IMR-90 (cell line): ENCODE measurements around the gene FAM124A. TPM values are rescaled to one million over a fixed set of nuclear protein-coding genes. Genes with fewer than 3 reads are reported as not detected.

Experiments used
- ATAC-seq: fragments of 200-7000 bp; cut with Tn5 transposase; 2 replicates; pipeline ENCODE4 v1.9.1; 2020; ENCODE audit warnings: low read depth, mild to moderate bottlenecking, moderate library complexity
- BruUV-seq: library from RNA; stranded (reverse); fragments of 400-500 nt; replicated peaks from 2 replicates; lab custom pipeline; 2021; lab: Mats Ljungman, UMichigan
- CTCF ChIA-PET: fragments of 300-600 bp; formaldehyde crosslinking; extraction: SDS; loops from one replicate; lab custom pipeline; 2021; ENCODE audit warnings: antibody characterized with exemption; lab: Yijun Ruan, JAX
- POLR2A ChIA-PET: fragments of 300-600 bp; sonication (Branson Sonifier 250); formaldehyde crosslinking; loops from one replicate; lab custom pipeline; 2022; ENCODE audit warnings: antibody characterized with exemption; ENCODE audit not compliant: unreplicated experiment; lab: Charles Lee
- DNase-seq: peaks from one replicate; pipeline ENCODE4 v3.0.0; 2013
- H2AFZ ChIP-seq: replicated peaks from 2 replicates; pipeline ENCODE3; 2013; ENCODE audit warnings: low read length, mild to moderate bottlenecking; ENCODE audit not compliant: poor library complexity
- H2AK5ac ChIP-seq: 2 replicates; pipeline ENCODE4 v1.6.1; 2013; ENCODE audit warnings: low read depth, low read length, inconsistent platforms
- H2AK9ac ChIP-seq: replicated peaks from 2 replicates; pipeline ENCODE3; 2013; ENCODE audit warnings: mild to moderate bottlenecking, low read depth, low read length, moderate library complexity; ENCODE audit not compliant: poor library complexity
- H2BK120ac ChIP-seq: 2 replicates; pipeline ENCODE4 v1.6.1; 2013; ENCODE audit warnings: low read depth, low read length, inconsistent platforms
- H2BK15ac ChIP-seq: 3 replicates; pipeline ENCODE4 v1.6.1; 2013; ENCODE audit warnings: low read depth, low read length, inconsistent platforms
- H2BK20ac ChIP-seq: 2 replicates; pipeline ENCODE4 v1.6.1; 2013; ENCODE audit warnings: low read depth, mild to moderate bottlenecking, inconsistent platforms, low read length, moderate library complexity
- H2BK5ac ChIP-seq: 2 replicates; pipeline ENCODE4 v1.6.1; 2013; ENCODE audit warnings: mild to moderate bottlenecking, low read depth, low read length, inconsistent platforms; ENCODE audit not compliant: poor library complexity, severe bottlenecking
- H3K14ac ChIP-seq: replicated peaks from 2 replicates; pipeline ENCODE4 v1.6.1; 2013; ENCODE audit warnings: low read depth, low read length, inconsistent platforms
- H3K18ac ChIP-seq: 2 replicates; pipeline ENCODE4 v1.6.1; 2013; ENCODE audit warnings: low read depth, low read length, control low read depth
- H3K23ac ChIP-seq: 2 replicates; pipeline ENCODE4 v1.6.1; 2013; ENCODE audit warnings: low read depth, low read length, inconsistent platforms
- H3K27ac ChIP-seq: 2 replicates; pipeline ENCODE4 v1.5.1; 2013; ENCODE audit warnings: mild to moderate bottlenecking, control low read depth, low read length; ENCODE audit not compliant: insufficient read depth
- H3K27me3 ChIP-seq: 2 replicates; pipeline ENCODE4 v1.6.1; 2013; ENCODE audit warnings: low read length; ENCODE audit not compliant: control insufficient read depth, insufficient read depth
- H3K36me3 ChIP-seq: 2 replicates; pipeline ENCODE4 v1.6.1; 2013; ENCODE audit warnings: low read length, mixed read lengths; ENCODE audit not compliant: control insufficient read depth, insufficient read depth
- H3K4ac ChIP-seq: 2 replicates; pipeline ENCODE4 v1.6.1; 2013; ENCODE audit warnings: low read depth, low read length, inconsistent platforms
- H3K4me1 ChIP-seq: 2 replicates; pipeline ENCODE4 v1.6.1; 2013; ENCODE audit warnings: low read length, mixed read lengths; ENCODE audit not compliant: control insufficient read depth, insufficient read depth
- H3K4me2 ChIP-seq: 2 replicates; pipeline ENCODE4 v1.6.1; 2013; ENCODE audit warnings: low read depth, mild to moderate bottlenecking, control low read depth, low read length, moderate library complexity
- H3K4me3 ChIP-seq: 2 replicates; pipeline ENCODE4 v1.5.1; 2013; ENCODE audit warnings: low read depth, mild to moderate bottlenecking, control low read depth, low read length, moderate library complexity; ENCODE audit not compliant: insufficient read depth
- H3K56ac ChIP-seq: 2 replicates; pipeline ENCODE4 v1.6.1; 2013; ENCODE audit warnings: low read length, inconsistent platforms; ENCODE audit not compliant: insufficient read depth; ENCODE audit errors: extremely low read depth
- H3K79me1 ChIP-seq, 2 experiments: 2 replicates each; pipeline ENCODE4 v1.6.1; 2013; ENCODE audit warnings: low read length in 2 of 2, inconsistent platforms in 1 of 2, low read depth in 1 of 2
- H3K9ac ChIP-seq: 2 replicates; pipeline ENCODE4 v1.6.1; 2013; ENCODE audit warnings: low read depth, low read length, control low read depth
- H3K9me1 ChIP-seq: 2 replicates; pipeline ENCODE4 v1.6.1; 2013; ENCODE audit warnings: low read length, inconsistent platforms; ENCODE audit not compliant: insufficient read depth
- H3K9me3 ChIP-seq: 2 replicates; pipeline ENCODE4 v1.6.1; 2013; ENCODE audit warnings: low read length; ENCODE audit not compliant: control insufficient read depth, insufficient read depth
- H4K20me1 ChIP-seq: 2 replicates; pipeline ENCODE4 v1.6.1; 2013; ENCODE audit warnings: low read length, inconsistent platforms; ENCODE audit not compliant: insufficient read depth
- H4K5ac ChIP-seq: 2 replicates; pipeline ENCODE4 v1.6.1; 2013; ENCODE audit warnings: mild to moderate bottlenecking, low read depth, low read length, control low read depth
- H4K8ac ChIP-seq, 2 experiments: 2 replicates each; pipeline ENCODE4 v1.6.1; 2013; ENCODE audit warnings: low read depth in 2 of 2, low read length in 2 of 2, control low read depth in 1 of 2, inconsistent platforms in 1 of 2
- H4K91ac ChIP-seq: 2 replicates; pipeline ENCODE4 v1.6.1; 2013; ENCODE audit warnings: low read depth, low read length, inconsistent platforms; ENCODE audit not compliant: insufficient read depth
- BHLHE40 ChIP-seq: fragments of 150-350 bp; IDR thresholded peaks from 2 replicates; pipeline ENCODE4 v1.6.1; 2016; ENCODE audit warnings: mild to moderate bottlenecking, low read depth, low read length
- CEBPB ChIP-seq: IDR thresholded peaks from 2 replicates; pipeline ENCODE4 v1.6.1; 2012; ENCODE audit warnings: low read depth, low read length, improper control_type of control experiment
- CHD1 ChIP-seq: IDR thresholded peaks from 2 replicates; pipeline ENCODE4 v1.6.1; 2012; ENCODE audit warnings: low read depth, low read length, improper control_type of control experiment
- CTCF ChIP-seq: conservative IDR thresholded peaks from 2 replicates; pipeline ENCODE4 v1.5.1; 2012; ENCODE audit warnings: mild to moderate bottlenecking, low read depth, low read length, improper control_type of control experiment
- ELK1 ChIP-seq: fragments of 150-350 bp; IDR thresholded peaks from 2 replicates; pipeline ENCODE4 v1.6.1; 2016; ENCODE audit warnings: low read depth, mild to moderate bottlenecking, low read length, moderate library complexity, borderline replicate concordance
- FOS ChIP-seq: fragments of 150-350 bp; IDR thresholded peaks from 2 replicates; pipeline ENCODE4 v1.6.1; 2016; ENCODE audit warnings: low read depth, low read length
- MAFK ChIP-seq: IDR thresholded peaks from 2 replicates; pipeline ENCODE4 v1.6.1; 2012; ENCODE audit warnings: low read depth, low read length, improper control_type of control experiment
- MAZ ChIP-seq: IDR thresholded peaks from 2 replicates; pipeline ENCODE4 v1.6.1; 2012; ENCODE audit warnings: low read depth, mild to moderate bottlenecking, low read length, improper control_type of control experiment, moderate library complexity, borderline replicate concordance
- MXI1 ChIP-seq: IDR thresholded peaks from 2 replicates; pipeline ENCODE4 v1.6.1; 2012; ENCODE audit warnings: low read depth, mild to moderate bottlenecking, low read length, moderate library complexity, borderline replicate concordance
- NFE2L2 ChIP-seq: fragments of 150-350 bp; IDR thresholded peaks from 2 replicates; pipeline ENCODE4 v1.6.1; 2016; ENCODE audit warnings: low read depth, mild to moderate bottlenecking, low read length
- POLR2A ChIP-seq: IDR thresholded peaks from 2 replicates; pipeline ENCODE4 v1.6.1; 2012; ENCODE audit warnings: mild to moderate bottlenecking, low read depth, low read length
- RAD21 ChIP-seq: IDR thresholded peaks from 2 replicates; pipeline ENCODE4 v1.6.1; 2012; ENCODE audit warnings: low read length, improper control_type of control experiment
- RCOR1 ChIP-seq: IDR thresholded peaks from 2 replicates; pipeline ENCODE4 v1.6.1; 2012; ENCODE audit warnings: mild to moderate bottlenecking, low read length, improper control_type of control experiment; ENCODE audit not compliant: insufficient replicate concordance
- RFX5 ChIP-seq: IDR thresholded peaks from 2 replicates; pipeline ENCODE4 v1.8.0; 2012; ENCODE audit warnings: low read depth, mild to moderate bottlenecking, low read length, moderate library complexity
- SMC3 ChIP-seq: fragments of 150-350 bp; IDR thresholded peaks from 2 replicates; pipeline ENCODE4 v1.6.1; 2016; ENCODE audit warnings: low read depth, mild to moderate bottlenecking, antibody characterized with exemption, low read length, moderate library complexity
- USF2 ChIP-seq: fragments of 150-350 bp; IDR thresholded peaks from 2 replicates; pipeline ENCODE4 v1.6.1; 2017; ENCODE audit warnings: mild to moderate bottlenecking, antibody characterized with exemption, low read length, low read depth
- WGBS, 2 experiments: methylation state at CpG; one replicate each; pipeline versions ENCODE4 v1.1.5 to v1.1.7; 2013; ENCODE audit warnings: missing lambda C conversion rate in 2 of 2; ENCODE audit not compliant: insufficient read length in 1 of 2; ENCODE audit errors: extremely low coverage in 2 of 2; 5-methylcytosine and 5-hydroxymethylcytosine counted together
- dilution Hi-C: fragments of 300-500 bp; cut with HindIII; formaldehyde crosslinking; loops from one replicate; pipeline ENCODE4 v1.14.3; 2018; ENCODE audit warnings: low sequenced_read_pairs; ENCODE audit not compliant: unreplicated experiment
- in situ Hi-C: fragments of 300-500 bp; cut with MboI; formaldehyde crosslinking; loops from 3 replicates; pipeline ENCODE4 v1.14.3; 2019; ENCODE audit warnings: low sequenced_read_pairs, inconsistent platforms, mixed read lengths
- intact Hi-C: fragments of 100-400 bp; cut with micrococcal nuclease; formaldehyde crosslinking; loops from 2 replicates; pipeline ENCODE4 v1.10.0; 2022
- polyA plus RNA-seq, 3 experiments: library from polyadenylated mRNA; depleted of rRNA; stranded (reverse); fragments of >200 nt; gene quantifications; 2 replicates each; pipeline ENCODE4 v1.2.3, GENCODE V29; 2012; ENCODE audit warnings: low replicate concordance in 1 of 3
- total RNA-seq: library from RNA; depleted of rRNA; stranded (reverse); fragments of >200 nt; gene quantifications from 2 replicates; pipeline ENCODE4 v1.2.3, GENCODE V29; 2012

The FAM124A gene
- total and polyA plus RNA-seq, 2 of the 4 experiments (the other 2 are of a cell fraction): 0.03 TPM; not detected in 1

- CTCF ChIA-PET: interaction anchor here (0.6 kb wide), 1 partner anchor 138 kb away, joined by 3 read pairs; no protein-coding TSS in a partner anchor
- intact Hi-C loops: no loop called here
Measured at GRCh38 chr13:51243227-51243626, 21.0 kb downstream of the FAM124A start.

More at GRCh38 chr13:51243227-51243626, 21.0 kb downstream of the FAM124A start:
- no peak for TF ChIP-seq CEBPB
- no peak for TF ChIP-seq MXI1
- no peak for TF ChIP-seq CHD1
- no peak for TF ChIP-seq SMC3
- TF ChIP-seq RFX5: no peak
- TF ChIP-seq FOS: no peak
- TF ChIP-seq POLR2A: no peak
- no peak for TF ChIP-seq RCOR1
- no peak for TF ChIP-seq MAZ
- no peak for TF ChIP-seq RAD21
- no peak for TF ChIP-seq NFE2L2
- TF ChIP-seq CTCF: no peak
- no peak for TF ChIP-seq ELK1
- no peak for TF ChIP-seq MAFK
- TF ChIP-seq BHLHE40: no peak
- TF ChIP-seq USF2: no peak
- ATAC-seq (no peak), DNase-seq (no peak)
- no peaks in the 10 kb centered on the region for H3K4me1 ChIP-seq
- no peak overlapping the region for H3K27ac ChIP-seq
- H4K5ac ChIP-seq: no peak overlapping the region
- H3K9ac ChIP-seq: no peak overlapping the region
- H2BK120ac ChIP-seq: no peak overlapping the region
- H3K9me3 ChIP-seq: no peaks in the 10 kb centered on the region
- no peak overlapping the region for H2AK5ac ChIP-seq
- H3K79me1 ChIP-seq: no peaks in the 10 kb centered on the region
- POLR2A ChIA-PET: no interaction called here
- no peak overlapping the region for H4K91ac ChIP-seq
- no peak overlapping the region for H2BK15ac ChIP-seq
- no peak overlapping the region for H3K56ac ChIP-seq
- peaks cover 39% of the 10 kb centered on the region for H3K27me3 ChIP-seq
- no peak overlapping the region for H2AK9ac ChIP-seq
- in situ Hi-C loops (no loop called here), dilution Hi-C loops (no loop called here)
- BruUV-seq: no TSS peak
- H2BK20ac ChIP-seq: no peak overlapping the region
- no peak overlapping the region for H3K14ac ChIP-seq
- H3K9me1 ChIP-seq: no peaks in the 10 kb centered on the region
- no peak overlapping the region for H3K4me2 ChIP-seq
- no peaks in the 10 kb centered on the region for H3K36me3 ChIP-seq
- no CpG with 5 or more reads among the region's 4 CpGs for WGBS, 2 experiments
- no peak overlapping the region for H3K23ac ChIP-seq
- H4K8ac ChIP-seq: no peak overlapping the region
- H3K18ac ChIP-seq: no peak overlapping the region
- no peaks in the 10 kb centered on the region for H4K20me1 ChIP-seq
- H3K4me3 ChIP-seq: no peak overlapping the region
- H3K4ac ChIP-seq: no peak overlapping the region
- H2AFZ ChIP-seq: no peak overlapping the region
- H2BK5ac ChIP-seq: no peak overlapping the region
